HepG2 (cell line): ENCODE results near the gene SELENOW.

Experiments
- HOXA7 ChIP-seq: sonication (generic); formaldehyde crosslinking; IDR thresholded peaks from 2 replicates; pipeline ENCODE4 v1.8.1; 2022; ENCODE audit warnings: mild to moderate bottlenecking, missing genetic modification reagents, moderate library complexity
- MAZ ChIP-seq, 2 experiments: sonication (generic) in 1 of 2; formaldehyde crosslinking in 1 of 2; IDR thresholded peaks; 2 replicates each; pipeline versions ENCODE4 v1.5.0 to v1.6.1; 2012 to 2020; ENCODE audit warnings: low read depth in 2 of 2, mild to moderate bottlenecking in 2 of 2, borderline replicate concordance in 1 of 2, improper control_type of control experiment in 1 of 2, low read length in 1 of 2, missing genetic modification reagents in 1 of 2, moderate library complexity in 1 of 2
- MXI1 ChIP-seq: IDR thresholded peaks from 3 replicates; pipeline ENCODE4 v1.6.1; 2012; ENCODE audit warnings: low read depth, low read length, inconsistent platforms, borderline replicate concordance
- REST ChIP-seq, 2 experiments: IDR thresholded peaks; 2 replicates each; pipeline ENCODE4 v1.6.1; 2011 to 2012; ENCODE audit warnings: low read length in 2 of 2, borderline replicate concordance in 1 of 2, low read depth in 1 of 2, mild to moderate bottlenecking in 1 of 2, moderate library complexity in 1 of 2
- SYNCRIP ChIP-seq: fragments of 200-400 bp; formaldehyde crosslinking; IDR thresholded peaks from 2 replicates; pipeline ENCODE4 v1.6.1; 2018; ENCODE audit warnings: mild to moderate bottlenecking, low read depth, low read length; ENCODE audit not compliant: insufficient read depth
- TAF1 ChIP-seq: sonication (generic); formaldehyde crosslinking; IDR thresholded peaks from 2 replicates; pipeline ENCODE4 v1.4.0; 2020; ENCODE audit warnings: missing genetic modification reagents
- TF ChIP-seq, protein P1 (sequence below): sonication (generic); formaldehyde crosslinking; IDR thresholded peaks from 2 replicates; pipeline ENCODE4 v1.5.0; 2020; ENCODE audit warnings: mild to moderate bottlenecking, missing genetic modification reagents, borderline replicate concordance

DNA sequence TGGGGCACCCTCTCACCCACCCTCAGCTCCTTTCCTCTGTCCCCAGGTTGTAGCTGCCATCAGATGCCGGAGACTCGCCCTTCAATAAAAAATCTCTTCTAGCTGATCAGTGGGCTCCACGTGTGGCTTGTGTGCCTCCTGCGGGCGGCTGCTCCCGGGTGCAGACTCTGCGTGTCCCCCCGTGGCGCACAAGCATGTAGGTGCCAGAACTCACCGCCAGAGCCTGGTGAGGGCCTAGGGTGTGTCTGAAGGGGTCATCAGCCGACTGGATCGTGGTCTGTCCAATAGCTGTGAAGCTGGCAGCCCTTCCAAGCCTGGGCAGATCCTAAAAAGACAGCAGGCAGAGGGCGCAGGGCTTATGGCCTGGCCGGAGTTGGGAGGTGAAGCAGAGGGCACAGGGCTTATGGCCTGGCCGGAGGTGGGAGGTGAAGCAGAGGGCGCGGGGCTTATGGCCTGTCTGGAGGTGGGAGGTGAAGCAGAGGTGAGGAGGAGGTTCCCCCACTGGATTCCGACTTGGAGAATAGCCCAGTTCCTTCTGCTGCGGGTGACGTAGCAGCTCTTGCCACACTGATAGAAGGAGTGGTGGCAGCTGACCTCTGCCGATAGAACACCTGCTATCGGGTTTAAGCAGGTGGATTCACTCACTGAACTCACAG lies 21.4 kb upstream of the SELENOW start:
- no peak for TF ChIP-seq TAF1 (CRISPR knock-in tag)
- no peak for TF ChIP-seq SYNCRIP
- TF ChIP-seq REST (IDR thresholded peaks at IDR 0.05; ENCODE audit: borderline replicate concordance in 1 of 2, low read depth in 1 of 2, low read length in 2 of 2): no peak
- TF ChIP-seq HOXA7 (CRISPR knock-in tag): no peak
- TF ChIP-seq MAZ (IDR thresholded peaks at IDR 0.05; ENCODE audit: borderline replicate concordance, low read depth, low read length): no peak
- no peak for TF ChIP-seq MAZ (CRISPR knock-in tag; IDR thresholded peaks at IDR 0.05; ENCODE audit: low read depth)
- no peak for TF ChIP-seq MXI1
- TF ChIP-seq, protein P1, sequence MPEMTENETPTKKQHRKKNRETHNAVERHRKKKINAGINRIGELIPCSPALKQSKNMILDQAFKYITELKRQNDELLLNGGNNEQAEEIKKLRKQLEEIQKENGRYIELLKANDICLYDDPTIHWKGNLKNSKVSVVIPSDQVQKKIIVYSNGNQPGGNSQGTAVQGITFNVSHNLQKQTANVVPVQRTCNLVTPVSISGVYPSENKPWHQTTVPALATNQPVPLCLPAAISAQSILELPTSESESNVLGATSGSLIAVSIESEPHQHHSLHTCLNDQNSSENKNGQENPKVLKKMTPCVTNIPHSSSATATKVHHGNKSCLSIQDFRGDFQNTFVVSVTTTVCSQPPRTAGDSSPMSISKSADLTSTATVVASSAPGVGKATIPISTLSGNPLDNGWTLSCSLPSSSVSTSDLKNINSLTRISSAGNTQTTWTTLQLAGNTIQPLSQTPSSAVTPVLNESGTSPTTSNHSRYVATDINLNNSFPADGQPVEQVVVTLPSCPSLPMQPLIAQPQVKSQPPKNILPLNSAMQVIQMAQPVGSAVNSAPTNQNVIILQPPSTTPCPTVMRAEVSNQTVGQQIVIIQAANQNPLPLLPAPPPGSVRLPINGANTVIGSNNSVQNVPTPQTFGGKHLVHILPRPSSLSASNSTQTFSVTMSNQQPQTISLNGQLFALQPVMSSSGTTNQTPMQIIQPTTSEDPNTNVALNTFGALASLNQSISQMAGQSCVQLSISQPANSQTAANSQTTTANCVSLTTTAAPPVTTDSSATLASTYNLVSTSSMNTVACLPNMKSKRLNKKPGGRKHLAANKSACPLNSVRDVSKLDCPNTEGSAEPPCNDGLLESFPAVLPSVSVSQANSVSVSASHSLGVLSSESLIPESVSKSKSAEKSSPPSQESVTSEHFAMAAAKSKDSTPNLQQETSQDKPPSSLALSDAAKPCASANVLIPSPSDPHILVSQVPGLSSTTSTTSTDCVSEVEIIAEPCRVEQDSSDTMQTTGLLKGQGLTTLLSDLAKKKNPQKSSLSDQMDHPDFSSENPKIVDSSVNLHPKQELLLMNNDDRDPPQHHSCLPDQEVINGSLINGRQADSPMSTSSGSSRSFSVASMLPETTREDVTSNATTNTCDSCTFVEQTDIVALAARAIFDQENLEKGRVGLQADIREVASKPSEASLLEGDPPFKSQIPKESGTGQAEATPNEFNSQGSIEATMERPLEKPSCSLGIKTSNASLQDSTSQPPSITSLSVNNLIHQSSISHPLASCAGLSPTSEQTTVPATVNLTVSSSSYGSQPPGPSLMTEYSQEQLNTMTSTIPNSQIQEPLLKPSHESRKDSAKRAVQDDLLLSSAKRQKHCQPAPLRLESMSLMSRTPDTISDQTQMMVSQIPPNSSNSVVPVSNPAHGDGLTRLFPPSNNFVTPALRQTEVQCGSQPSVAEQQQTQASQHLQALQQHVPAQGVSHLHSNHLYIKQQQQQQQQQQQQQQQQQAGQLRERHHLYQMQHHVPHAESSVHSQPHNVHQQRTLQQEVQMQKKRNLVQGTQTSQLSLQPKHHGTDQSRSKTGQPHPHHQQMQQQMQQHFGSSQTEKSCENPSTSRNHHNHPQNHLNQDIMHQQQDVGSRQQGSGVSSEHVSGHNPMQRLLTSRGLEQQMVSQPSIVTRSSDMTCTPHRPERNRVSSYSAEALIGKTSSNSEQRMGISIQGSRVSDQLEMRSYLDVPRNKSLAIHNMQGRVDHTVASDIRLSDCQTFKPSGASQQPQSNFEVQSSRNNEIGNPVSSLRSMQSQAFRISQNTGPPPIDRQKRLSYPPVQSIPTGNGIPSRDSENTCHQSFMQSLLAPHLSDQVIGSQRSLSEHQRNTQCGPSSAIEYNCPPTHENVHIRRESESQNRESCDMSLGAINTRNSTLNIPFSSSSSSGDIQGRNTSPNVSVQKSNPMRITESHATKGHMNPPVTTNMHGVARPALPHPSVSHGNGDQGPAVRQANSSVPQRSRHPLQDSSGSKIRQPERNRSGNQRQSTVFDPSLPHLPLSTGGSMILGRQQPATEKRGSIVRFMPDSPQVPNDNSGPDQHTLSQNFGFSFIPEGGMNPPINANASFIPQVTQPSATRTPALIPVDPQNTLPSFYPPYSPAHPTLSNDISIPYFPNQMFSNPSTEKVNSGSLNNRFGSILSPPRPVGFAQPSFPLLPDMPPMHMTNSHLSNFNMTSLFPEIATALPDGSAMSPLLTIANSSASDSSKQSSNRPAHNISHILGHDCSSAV (CRISPR knock-in tag): no peak
